Measurements from ENCODE around the gene PKDREJ. TPM values are rescaled to one million over a fixed set of nuclear protein-coding genes. Genes with fewer than 3 reads are reported as not detected.

PKDREJ gene
- total RNA-seq, 1 experiment from 2014 or later: not detected

- Histone ChIP-seq H3K9ac (ENCODE audit: low read length) (no peak overlapping the region), H3K9me3 (ENCODE audit: low read length) (no peaks in the 10 kb centered on the region), H3K79me2 (ENCODE audit: low read length) (no peaks in the 10 kb centered on the region), H3K27ac (ENCODE audit: low read length) (no peak overlapping the region), H3K27me3 (ENCODE audit: low read length) (no peaks in the 10 kb centered on the region), H3K36me3 (ENCODE audit: insufficient read depth, low read length) (no peaks in the 10 kb centered on the region; the same call in 1 of the 2 replicates), H4K20me1 (ENCODE audit: insufficient read depth, low read depth, low read length) (no peaks in the 10 kb centered on the region), H3K4me2 (ENCODE audit: low read depth, low read length, poor library complexity, severe bottlenecking) (no peak overlapping the region), H3K9me2 (replicated peaks; ENCODE audit: insufficient read depth, low read length) (no peaks in the 10 kb centered on the region), H2AFZ (ENCODE audit: low read length) (no peak overlapping the region), H3K4me3 (ENCODE audit: low read length) (no peak overlapping the region), H3K4me1 (ENCODE audit: low read length) (no peaks in the 10 kb centered on the region)
- DNase-seq: no peak
Observed at GRCh38 chr22:46240073-46240472, 23.1 kb downstream of the PKDREJ start.

GRCh38 chr22:46239261-46240048 is 23.7 kb downstream of the PKDREJ start:
- DNase-seq: no peak
- no peak overlapping the region for H3K4me2 ChIP-seq (ENCODE audit: low read depth, low read length, poor library complexity, severe bottlenecking)
- H3K27ac ChIP-seq (ENCODE audit: low read length): no peak overlapping the region
- no peaks in the 10 kb centered on the region for H3K79me2 ChIP-seq (ENCODE audit: low read length)
- H2AFZ ChIP-seq (ENCODE audit: low read length): no peak overlapping the region
- no peaks in the 10 kb centered on the region for H3K27me3 ChIP-seq (ENCODE audit: low read length)
- H4K20me1 ChIP-seq (ENCODE audit: insufficient read depth, low read depth, low read length): no peaks in the 10 kb centered on the region
- H3K9me2 ChIP-seq (replicated peaks; ENCODE audit: insufficient read depth, low read length): no peaks in the 10 kb centered on the region
- no peak overlapping the region for H3K4me3 ChIP-seq (ENCODE audit: low read length)
- H3K36me3 ChIP-seq (ENCODE audit: insufficient read depth, low read length): no peaks in the 10 kb centered on the region; the same call in 1 of the 2 replicates
- H3K4me1 ChIP-seq (ENCODE audit: low read length): no peaks in the 10 kb centered on the region
- no peak overlapping the region for H3K9ac ChIP-seq (ENCODE audit: low read length)
- H3K9me3 ChIP-seq (ENCODE audit: low read length): no peaks in the 10 kb centered on the region

- Histone ChIP-seq H3K9ac (ENCODE audit: low read length) (no peak overlapping the region), H3K36me3 (ENCODE audit: insufficient read depth, low read length) (peaks cover under 1% of the 10 kb centered on the region; the same call in 1 of the 2 replicates)
Observed at GRCh38 chr22:46238541-46238940, 24.6 kb downstream of the PKDREJ start.

GRCh38 chr22:46237453-46238124 is 25.6 kb downstream of the PKDREJ start:
- H3K79me2 ChIP-seq (ENCODE audit: low read length): no peaks in the 10 kb centered on the region
- no peak overlapping the region for H3K4me2 ChIP-seq (ENCODE audit: low read depth, low read length, poor library complexity, severe bottlenecking)
- no peak for DNase-seq

More at GRCh38 chr22:46238541-46238940, 24.6 kb downstream of the PKDREJ start:
- Histone ChIP-seq H3K27ac (ENCODE audit: low read length) (no peak overlapping the region), H2AFZ (ENCODE audit: low read length) (no peak overlapping the region), H4K20me1 (ENCODE audit: insufficient read depth, low read depth, low read length) (no peaks in the 10 kb centered on the region), H3K9me2 (replicated peaks; ENCODE audit: insufficient read depth, low read length) (no peaks in the 10 kb centered on the region), H3K9me3 (ENCODE audit: low read length) (no peaks in the 10 kb centered on the region), H3K4me2 (ENCODE audit: low read depth, low read length, poor library complexity, severe bottlenecking) (no peak overlapping the region), H3K79me2 (ENCODE audit: low read length) (no peaks in the 10 kb centered on the region), H3K4me1 (ENCODE audit: low read length) (no peaks in the 10 kb centered on the region), H3K27me3 (ENCODE audit: low read length) (no peaks in the 10 kb centered on the region), H3K4me3 (ENCODE audit: low read length) (no peak overlapping the region)
- DNase-seq: no peak

GRCh38 chr22:46234969-46235368 is 28.2 kb downstream of the PKDREJ start:
- H3K9ac ChIP-seq (ENCODE audit: low read length): no peak overlapping the region
- H3K4me3 ChIP-seq (ENCODE audit: low read length): no peak overlapping the region
- no peak overlapping the region for H2AFZ ChIP-seq (ENCODE audit: low read length)
- H3K4me2 ChIP-seq (ENCODE audit: low read depth, low read length, poor library complexity, severe bottlenecking): no peak overlapping the region
- no peaks in the 10 kb centered on the region for H3K27me3 ChIP-seq (ENCODE audit: low read length)
- H3K27ac ChIP-seq (ENCODE audit: low read length): no peak overlapping the region
- peaks cover 4% of the 10 kb centered on the region; the same call in 1 of the 2 replicates for H3K36me3 ChIP-seq (ENCODE audit: insufficient read depth, low read length)
- H3K4me1 ChIP-seq (ENCODE audit: low read length): no peaks in the 10 kb centered on the region
- H4K20me1 ChIP-seq (ENCODE audit: insufficient read depth, low read depth, low read length): no peaks in the 10 kb centered on the region
- no peak for DNase-seq
- H3K9me3 ChIP-seq (ENCODE audit: low read length): no peaks in the 10 kb centered on the region
- H3K9me2 ChIP-seq (replicated peaks; ENCODE audit: insufficient read depth, low read length): no peaks in the 10 kb centered on the region
- H3K79me2 ChIP-seq (ENCODE audit: low read length): no peaks in the 10 kb centered on the region

More at GRCh38 chr22:46237453-46238124, 25.6 kb downstream of the PKDREJ start:
- Histone ChIP-seq H3K27me3 (ENCODE audit: low read length) (no peaks in the 10 kb centered on the region), H3K9ac (ENCODE audit: low read length) (no peak overlapping the region), H4K20me1 (ENCODE audit: insufficient read depth, low read depth, low read length) (no peaks in the 10 kb centered on the region), H2AFZ (ENCODE audit: low read length) (no peak overlapping the region), H3K4me1 (ENCODE audit: low read length) (no peaks in the 10 kb centered on the region), H3K36me3 (ENCODE audit: insufficient read depth, low read length) (peaks cover 4% of the 10 kb centered on the region; the same call in 1 of the 2 replicates), H3K9me2 (replicated peaks; ENCODE audit: insufficient read depth, low read length) (no peaks in the 10 kb centered on the region), H3K9me3 (ENCODE audit: low read length) (no peaks in the 10 kb centered on the region), H3K27ac (ENCODE audit: low read length) (no peak overlapping the region), H3K4me3 (ENCODE audit: low read length) (no peak overlapping the region)

- H3K79me2 ChIP-seq (ENCODE audit: low read length): no peaks in the 10 kb centered on the region
- H3K27ac ChIP-seq (ENCODE audit: low read length): no peak overlapping the region
- no peak overlapping the region for H3K4me3 ChIP-seq (ENCODE audit: low read length)
- no peaks in the 10 kb centered on the region for H3K9me2 ChIP-seq (replicated peaks; ENCODE audit: insufficient read depth, low read length)
- H3K4me1 ChIP-seq (ENCODE audit: low read length): no peaks in the 10 kb centered on the region
- H4K20me1 ChIP-seq (ENCODE audit: insufficient read depth, low read depth, low read length): no peaks in the 10 kb centered on the region
- no peak overlapping the region for H2AFZ ChIP-seq (ENCODE audit: low read length)
- no peak for DNase-seq
- H3K4me2 ChIP-seq (ENCODE audit: low read depth, low read length, poor library complexity, severe bottlenecking): no peak overlapping the region
- H3K9me3 ChIP-seq (ENCODE audit: low read length): no peaks in the 10 kb centered on the region
- no peak overlapping the region for H3K9ac ChIP-seq (ENCODE audit: low read length)
- H3K27me3 ChIP-seq (ENCODE audit: low read length): no peaks in the 10 kb centered on the region
- H3K36me3 ChIP-seq (ENCODE audit: insufficient read depth, low read length): peaks cover 4% of the 10 kb centered on the region; the same call in 1 of the 2 replicates
Observed at GRCh38 chr22:46233231-46233630, 29.9 kb downstream of the PKDREJ start.

GRCh38 chr22:46230262-46230901 is 32.8 kb downstream of the PKDREJ start:
- Histone ChIP-seq H3K9me3 (ENCODE audit: low read length) (no peaks in the 10 kb centered on the region), H3K9me2 (replicated peaks; ENCODE audit: insufficient read depth, low read length) (no peaks in the 10 kb centered on the region), H4K20me1 (ENCODE audit: insufficient read depth, low read depth, low read length) (no peaks in the 10 kb centered on the region), H3K9ac (ENCODE audit: low read length) (no peak overlapping the region), H3K4me1 (ENCODE audit: low read length) (no peaks in the 10 kb centered on the region), H3K4me3 (ENCODE audit: low read length) (no peak overlapping the region), H3K79me2 (ENCODE audit: low read length) (no peaks in the 10 kb centered on the region), H3K4me2 (ENCODE audit: low read depth, low read length, poor library complexity, severe bottlenecking) (no peak overlapping the region), H3K36me3 (ENCODE audit: insufficient read depth, low read length) (peaks cover 4% of the 10 kb centered on the region), H2AFZ (ENCODE audit: low read length) (no peak overlapping the region), H3K27ac (ENCODE audit: low read length) (no peak overlapping the region), H3K27me3 (ENCODE audit: low read length) (no peaks in the 10 kb centered on the region)
- DNase-seq: no peak

GRCh38 chr22:46229701-46230100 is 33.4 kb downstream of the PKDREJ start:
- H3K9ac ChIP-seq (ENCODE audit: low read length): no peak overlapping the region
- H3K9me3 ChIP-seq (ENCODE audit: low read length): no peaks in the 10 kb centered on the region
- no peak overlapping the region for H3K27ac ChIP-seq (ENCODE audit: low read length)
- H3K4me1 ChIP-seq (ENCODE audit: low read length): no peaks in the 10 kb centered on the region
- peaks cover 4% of the 10 kb centered on the region for H3K36me3 ChIP-seq (ENCODE audit: insufficient read depth, low read length)
- no peak overlapping the region for H3K4me3 ChIP-seq (ENCODE audit: low read length)
- DNase-seq: no peak
- no peaks in the 10 kb centered on the region for H3K9me2 ChIP-seq (replicated peaks; ENCODE audit: insufficient read depth, low read length)
- no peaks in the 10 kb centered on the region for H3K27me3 ChIP-seq (ENCODE audit: low read length)
- H3K79me2 ChIP-seq (ENCODE audit: low read length): no peaks in the 10 kb centered on the region
- no peaks in the 10 kb centered on the region for H4K20me1 ChIP-seq (ENCODE audit: insufficient read depth, low read depth, low read length)
- no peak overlapping the region for H2AFZ ChIP-seq (ENCODE audit: low read length)
- H3K4me2 ChIP-seq (ENCODE audit: low read depth, low read length, poor library complexity, severe bottlenecking): no peak overlapping the region

Measured in Karpas-422 (cell line).